Activated CD4-positive, alpha-beta memory T cell treated with anti-CD3 and anti-CD28 coated beads for 36 hours (primary cell): ENCODE data around the gene INTS2. TPM values are rescaled to one million over a fixed set of nuclear protein-coding genes. Genes with fewer than 3 reads are reported as not detected.
A peak's percentile ranks its signal among the peaks of the same experiment; 100 is the strongest.
"Not testable (repeated sequence)": the region's sequence is repeated elsewhere in the genome, so short reads cannot be mapped to it uniquely, and the experiment has no call there.

Experiments
- CTCF ChIA-PET: fragments of 350-600 bp; sonication (Branson Sonifier 250); formaldehyde crosslinking; loops from one replicate; lab custom pipeline; 2021; ENCODE audit warnings: antibody characterized with exemption, inconsistent platforms; lab: Charles Lee
- POLR2A ChIA-PET: fragments of 350-600 bp; sonication (Branson Sonifier 250); formaldehyde crosslinking; loops from one replicate; lab custom pipeline; 2021; ENCODE audit warnings: antibody characterized with exemption; lab: Charles Lee
- DNase-seq: peaks from one replicate; pipeline ENCODE4 v3.0.0-alpha.2; 2020
- H3K27ac Mint-ChIP-seq: one replicate; pipeline ENCODE4 v1.8.0; 2021; ENCODE audit warnings: mixed read lengths
- H3K27me3 Mint-ChIP-seq: one replicate; pipeline ENCODE4 v1.8.0; 2021; ENCODE audit warnings: mixed read lengths
- H3K36me3 Mint-ChIP-seq: one replicate; pipeline ENCODE4 v1.8.0; 2021; ENCODE audit warnings: mixed read lengths
- H3K4me1 Mint-ChIP-seq: one replicate; pipeline ENCODE4 v1.8.0; 2021; ENCODE audit warnings: low read depth, mixed read lengths
- H3K4me3 Mint-ChIP-seq: one replicate; pipeline ENCODE4 v1.8.0; 2021; ENCODE audit warnings: mild to moderate bottlenecking, mixed read lengths
- H3K9me3 Mint-ChIP-seq: one replicate; pipeline ENCODE4 v1.8.0; 2021; ENCODE audit warnings: mixed read lengths
- intact Hi-C: fragments of 100-400 bp; cut with micrococcal nuclease; formaldehyde crosslinking; loops from one replicate; pipeline ENCODE4 v1.15.1; 2023
- total RNA-seq, 2 experiments: library from RNA; stranded (reverse); gene quantifications; one replicate each; pipeline ENCODE4 v1.2.3, GENCODE V29; 2021

INTS2 gene
- total RNA-seq, 2 experiments from 2014 or later: 23.0 to 27.4 TPM

GRCh38 chr17:61827649-61828395, 100.0 kb downstream of the INTS2 start:
- H3K27me3 Mint-ChIP-seq: no peaks in the 10 kb centered on the region
- DNase-seq: no peak
- peaks cover under 1% of the 10 kb centered on the region for H3K4me1 Mint-ChIP-seq
- no peak overlapping the region for H3K27ac Mint-ChIP-seq
- ChIA-PET CTCF (interaction anchor here (1.1 kb wide), 1 partner anchor 9 kb away, joined by 3 read pairs; no protein-coding TSS in a partner anchor), POLR2A (no interaction called here)
- no peaks in the 10 kb centered on the region for H3K9me3 Mint-ChIP-seq
- H3K36me3 Mint-ChIP-seq: peaks cover 17% of the 10 kb centered on the region
- H3K4me3 Mint-ChIP-seq: no peak overlapping the region
- intact Hi-C loops: no loop called here

GRCh38 chr17:61826866-61827265, 100.9 kb downstream of the INTS2 start:
- DNase-seq, H3K4me1 Mint-ChIP-seq, CTCF ChIA-PET, H3K9me3 Mint-ChIP-seq, intact Hi-C loops, H3K27me3 Mint-ChIP-seq, H3K4me3 Mint-ChIP-seq, POLR2A ChIA-PET, H3K27ac Mint-ChIP-seq: not testable (repeated sequence)
- H3K36me3 Mint-ChIP-seq: peaks cover 18% of the 10 kb centered on the region

- POLR2A ChIA-PET, H3K4me1 Mint-ChIP-seq, intact Hi-C loops, CTCF ChIA-PET, H3K4me3 Mint-ChIP-seq, H3K27me3 Mint-ChIP-seq, DNase-seq, H3K27ac Mint-ChIP-seq, H3K9me3 Mint-ChIP-seq: not testable (repeated sequence)
- H3K36me3 Mint-ChIP-seq: peaks cover 23% of the 10 kb centered on the region
These were observed 101.6 kb downstream of the INTS2 start for GRCh38 chr17:61826198-61826597.

GRCh38 chr17:61825448-61826137, 102.2 kb downstream of the INTS2 start:
- H3K4me3 Mint-ChIP-seq: no peak overlapping the region
- no peaks in the 10 kb centered on the region for H3K9me3 Mint-ChIP-seq
- peaks cover 26% of the 10 kb centered on the region for H3K36me3 Mint-ChIP-seq
- H3K4me1 Mint-ChIP-seq: peaks cover 7% of the 10 kb centered on the region
- H3K27me3 Mint-ChIP-seq: no peaks in the 10 kb centered on the region
- DNase-seq: no peak
- intact Hi-C loops: no loop called here
- ChIA-PET CTCF (interaction anchor here (0.7 kb wide), 2 partner anchors 220 to 856 kb away, joined by 3 read pairs; no protein-coding TSS in a partner anchor), POLR2A (no interaction called here)
- H3K27ac Mint-ChIP-seq: no peak overlapping the region

GRCh38 chr17:61822326-61823285, 105.2 kb downstream of the INTS2 start:
- peaks cover 12% of the 10 kb centered on the region for H3K4me1 Mint-ChIP-seq
- H3K9me3 Mint-ChIP-seq: no peaks in the 10 kb centered on the region
- CTCF ChIA-PET: interaction anchor here (1.0 kb wide), 1 partner anchor 14 kb away, joined by 3 read pairs; no protein-coding TSS in a partner anchor
- intact Hi-C loops: no loop called here
- no peak for DNase-seq
- H3K36me3 Mint-ChIP-seq: peaks cover 30% of the 10 kb centered on the region
- no peaks in the 10 kb centered on the region for H3K27me3 Mint-ChIP-seq
- no peak overlapping the region for H3K4me3 Mint-ChIP-seq
- POLR2A ChIA-PET: no interaction called here
- no peak overlapping the region for H3K27ac Mint-ChIP-seq

GRCh38 chr17:61821655-61822054, 106.1 kb downstream of the INTS2 start:
- H3K4me3 Mint-ChIP-seq: no peak overlapping the region
- peaks cover 16% of the 10 kb centered on the region for H3K4me1 Mint-ChIP-seq
- intact Hi-C loops: no loop called here
- no peak for DNase-seq
- ChIA-PET CTCF (no interaction called here), POLR2A (no interaction called here)
- H3K36me3 Mint-ChIP-seq: peaks cover 26% of the 10 kb centered on the region
- H3K27ac Mint-ChIP-seq: no peak overlapping the region
- no peaks in the 10 kb centered on the region for H3K9me3 Mint-ChIP-seq
- no peaks in the 10 kb centered on the region for H3K27me3 Mint-ChIP-seq

GRCh38 chr17:61819265-61819664, 108.5 kb downstream of the INTS2 start:
- peaks cover 22% of the 10 kb centered on the region for H3K4me1 Mint-ChIP-seq
- H3K27me3 Mint-ChIP-seq, intact Hi-C loops, H3K4me3 Mint-ChIP-seq, POLR2A ChIA-PET, CTCF ChIA-PET, H3K9me3 Mint-ChIP-seq, DNase-seq, H3K27ac Mint-ChIP-seq: not testable (repeated sequence)
- H3K36me3 Mint-ChIP-seq: peaks cover 23% of the 10 kb centered on the region

- ChIA-PET POLR2A (no interaction called here), CTCF (no interaction called here)
- H3K36me3 Mint-ChIP-seq: peaks cover 24% of the 10 kb centered on the region
- no peaks in the 10 kb centered on the region for H3K27me3 Mint-ChIP-seq
- no peak overlapping the region for H3K27ac Mint-ChIP-seq
- intact Hi-C loops: no loop called here
- H3K4me1 Mint-ChIP-seq: peaks cover 22% of the 10 kb centered on the region
- H3K4me3 Mint-ChIP-seq: no peak overlapping the region
- DNase-seq: no peak
- H3K9me3 Mint-ChIP-seq: no peaks in the 10 kb centered on the region
These were observed 109.6 kb downstream of the INTS2 start for GRCh38 chr17:61818225-61818624.

- Mint-ChIP-seq H3K9me3 (no peaks in the 10 kb centered on the region), H3K4me1 (peaks cover 17% of the 10 kb centered on the region), H3K36me3 (peaks cover 25% of the 10 kb centered on the region)
These were observed 110.3 kb downstream of the INTS2 start for GRCh38 chr17:61817452-61817851.

GRCh38 chr17:61816538-61816937, 111.2 kb downstream of the INTS2 start:
- intact Hi-C loops: no loop called here
- ChIA-PET POLR2A (no interaction called here), CTCF (no interaction called here)
- Mint-ChIP-seq H3K4me1 (peaks cover 15% of the 10 kb centered on the region), H3K27me3 (no peaks in the 10 kb centered on the region), H3K9me3 (no peaks in the 10 kb centered on the region), H3K4me3 (no peak overlapping the region), H3K36me3 (peaks cover 21% of the 10 kb centered on the region), H3K27ac (no peak overlapping the region)
- peak; percentile 11 for DNase-seq

More at GRCh38 chr17:61817452-61817851, 110.3 kb downstream of the INTS2 start:
- H3K27ac Mint-ChIP-seq: no peak overlapping the region
- DNase-seq: no peak
- H3K27me3 Mint-ChIP-seq: no peaks in the 10 kb centered on the region
- no peak overlapping the region for H3K4me3 Mint-ChIP-seq
- intact Hi-C loops: no loop called here
- ChIA-PET CTCF (no interaction called here), POLR2A (no interaction called here)

GRCh38 chr17:61815863-61816503, 111.8 kb downstream of the INTS2 start:
- no peak for DNase-seq
- Mint-ChIP-seq H3K27me3 (no peaks in the 10 kb centered on the region), H3K36me3 (peaks cover 17% of the 10 kb centered on the region), H3K4me3 (no peak overlapping the region), H3K27ac (no peak overlapping the region), H3K9me3 (no peaks in the 10 kb centered on the region), H3K4me1 (peaks cover 15% of the 10 kb centered on the region)
- CTCF ChIA-PET: no interaction called here
- POLR2A ChIA-PET: no interaction called here
- intact Hi-C loops: no loop called here
